Panc1 (cell line): ENCODE data around the gene KRTAP9-1.

Source experiments
- CTCF ChIP-seq: fragments of 450-650 bp; IDR thresholded peaks from 2 replicates; pipeline ENCODE4 v1.5.1; 2017; ENCODE audit warnings: mild to moderate bottlenecking
- TF ChIP-seq, protein P1 (sequence below), 2 experiments: IDR thresholded peaks; 2 replicates each; pipeline ENCODE4 v1.6.1; 2011 to 2012; ENCODE audit warnings: low read depth in 2 of 2, control low read depth in 1 of 2, low read length in 1 of 2, mild to moderate bottlenecking in 1 of 2, moderate library complexity in 1 of 2; ENCODE audit not compliant: insufficient read depth in 1 of 2

DNA sequence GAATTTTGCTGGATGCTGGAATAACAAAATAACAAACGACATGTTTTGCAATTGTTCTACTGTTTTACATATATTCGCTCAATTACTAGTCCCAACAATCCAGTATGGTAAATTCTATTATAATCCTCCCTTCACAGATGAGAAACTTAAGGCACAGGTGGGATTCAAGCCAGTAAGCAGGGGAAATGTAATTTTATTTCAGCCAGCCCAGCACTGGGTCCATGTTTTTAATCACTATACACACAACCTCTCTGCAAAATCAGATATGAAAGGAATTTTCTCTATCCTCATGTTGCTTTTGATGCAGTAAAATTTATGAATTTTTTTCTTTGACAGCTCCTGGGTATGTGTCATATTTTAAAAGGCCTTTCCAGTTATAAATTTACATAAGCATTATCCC lies 44.4 kb upstream of the KRTAP9-1 start:
- no peak for TF ChIP-seq CTCF
- TF ChIP-seq, protein P1, sequence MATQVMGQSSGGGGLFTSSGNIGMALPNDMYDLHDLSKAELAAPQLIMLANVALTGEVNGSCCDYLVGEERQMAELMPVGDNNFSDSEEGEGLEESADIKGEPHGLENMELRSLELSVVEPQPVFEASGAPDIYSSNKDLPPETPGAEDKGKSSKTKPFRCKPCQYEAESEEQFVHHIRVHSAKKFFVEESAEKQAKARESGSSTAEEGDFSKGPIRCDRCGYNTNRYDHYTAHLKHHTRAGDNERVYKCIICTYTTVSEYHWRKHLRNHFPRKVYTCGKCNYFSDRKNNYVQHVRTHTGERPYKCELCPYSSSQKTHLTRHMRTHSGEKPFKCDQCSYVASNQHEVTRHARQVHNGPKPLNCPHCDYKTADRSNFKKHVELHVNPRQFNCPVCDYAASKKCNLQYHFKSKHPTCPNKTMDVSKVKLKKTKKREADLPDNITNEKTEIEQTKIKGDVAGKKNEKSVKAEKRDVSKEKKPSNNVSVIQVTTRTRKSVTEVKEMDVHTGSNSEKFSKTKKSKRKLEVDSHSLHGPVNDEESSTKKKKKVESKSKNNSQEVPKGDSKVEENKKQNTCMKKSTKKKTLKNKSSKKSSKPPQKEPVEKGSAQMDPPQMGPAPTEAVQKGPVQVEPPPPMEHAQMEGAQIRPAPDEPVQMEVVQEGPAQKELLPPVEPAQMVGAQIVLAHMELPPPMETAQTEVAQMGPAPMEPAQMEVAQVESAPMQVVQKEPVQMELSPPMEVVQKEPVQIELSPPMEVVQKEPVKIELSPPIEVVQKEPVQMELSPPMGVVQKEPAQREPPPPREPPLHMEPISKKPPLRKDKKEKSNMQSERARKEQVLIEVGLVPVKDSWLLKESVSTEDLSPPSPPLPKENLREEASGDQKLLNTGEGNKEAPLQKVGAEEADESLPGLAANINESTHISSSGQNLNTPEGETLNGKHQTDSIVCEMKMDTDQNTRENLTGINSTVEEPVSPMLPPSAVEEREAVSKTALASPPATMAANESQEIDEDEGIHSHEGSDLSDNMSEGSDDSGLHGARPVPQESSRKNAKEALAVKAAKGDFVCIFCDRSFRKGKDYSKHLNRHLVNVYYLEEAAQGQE (IDR thresholded peaks at IDR 0.05; ENCODE audit: insufficient read depth in 1 of 2, low read depth in 2 of 2, low read length in 1 of 2), result no peak
